GM19351 (cell line): ENCODE measurements around the gene SHH.
A peak's percentile ranks its signal among the peaks of the same experiment; 100 is the strongest.
"Not testable (repeated sequence)": the region's sequence is repeated elsewhere in the genome, so short reads cannot be mapped to it uniquely, and the experiment has no call there.

Source experiments
- ATAC-seq: cut with Tn5 transposase; IDR thresholded peaks from one replicate; pipeline ENCODE4 v1.9.1; 2021; ENCODE audit warnings: mild to moderate bottlenecking, moderate library complexity; ENCODE audit not compliant: unreplicated experiment

Gene SHH

GRCh38 chr7:155820788-155821187 is 8.5 kb upstream of the SHH start:
- no peak for ATAC-seq

- ATAC-seq = no peak
These were observed 8.0 kb upstream of the SHH start for GRCh38 chr7:155820246-155820645.

- no peak for ATAC-seq
These were observed 6.9 kb upstream of the SHH start for GRCh38 chr7:155819186-155819585.

- ATAC-seq = no peak
These were observed 6.5 kb upstream of the SHH start for GRCh38 chr7:155818820-155819168.

- ATAC-seq = no peak
These were observed 6.0 kb upstream of the SHH start for GRCh38 chr7:155818154-155818819.

GRCh38 chr7:155817515-155817914 is 5.3 kb upstream of the SHH start:
- not testable (repeated sequence) for ATAC-seq

GRCh38 chr7:155816996-155817395 is 4.7 kb upstream of the SHH start:
- no peak for ATAC-seq

GRCh38 chr7:155816192-155816508 is 3.9 kb upstream of the SHH start:
- ATAC-seq = no peak

GRCh38 chr7:155815332-155816191 is 3.3 kb upstream of the SHH start:
- peak; percentile 87 for ATAC-seq

- no peak for ATAC-seq
These were observed 2.3 kb upstream of the SHH start for GRCh38 chr7:155814316-155815276.

GRCh38 chr7:155813546-155814315 is 1.5 kb upstream of the SHH start:
- no peak for ATAC-seq

- ATAC-seq = no peak
These were observed 862 bp upstream of the SHH start for GRCh38 chr7:155813125-155813524.

GRCh38 chr7:155811560-155811894 is 736 bp downstream of the SHH start:
- no peak for ATAC-seq

GRCh38 chr7:155810770-155811559 is 1.3 kb downstream of the SHH start:
- no peak for ATAC-seq

- ATAC-seq = no peak
These were observed 2.1 kb downstream of the SHH start for GRCh38 chr7:155809947-155810769.

- ATAC-seq = no peak
These were observed 2.8 kb downstream of the SHH start for GRCh38 chr7:155809332-155809946.

- no peak for ATAC-seq
These were observed 3.5 kb downstream of the SHH start for GRCh38 chr7:155808549-155809331.
